Measurements from ENCODE around the gene COL25A1. TPM values are rescaled to one million over a fixed set of nuclear protein-coding genes. Genes with fewer than 3 reads are reported as not detected.

Gene COL25A1
- total RNA-seq, 1 donor = 6.9 TPM

- no peak for TF ChIP-seq CTCF (IDR thresholded peaks at IDR 0.05; ENCODE audit: insufficient read depth, low read depth, low read length)
- H3K4me3 ChIP-seq (ENCODE audit: low read depth, low read length) = no peak overlapping the region
- DNase-seq (ENCODE audit: low read depth) = no peak
Measured at GRCh38 chr4:108831291-108831690, 471.2 kb downstream of the COL25A1 start.

GRCh38 chr4:108830509-108831244 lies 471.8 kb downstream of the COL25A1 start:
- peak; percentile 74 for DNase-seq (ENCODE audit: low read depth)
- no peak for TF ChIP-seq CTCF (IDR thresholded peaks at IDR 0.05; ENCODE audit: insufficient read depth, low read depth, low read length)
- no peak overlapping the region for H3K4me3 ChIP-seq (ENCODE audit: low read depth, low read length)

- H3K4me3 ChIP-seq (ENCODE audit: low read depth, low read length) = no peak overlapping the region
- DNase-seq (ENCODE audit: low read depth) = no peak
- no peak for TF ChIP-seq CTCF (IDR thresholded peaks at IDR 0.05; ENCODE audit: insufficient read depth, low read depth, low read length)
Measured at GRCh38 chr4:108829966-108830492, 472.4 kb downstream of the COL25A1 start.

- no peak for DNase-seq (ENCODE audit: low read depth)
- TF ChIP-seq CTCF (IDR thresholded peaks at IDR 0.05; ENCODE audit: insufficient read depth, low read depth, low read length) = no peak
- H3K4me3 ChIP-seq (ENCODE audit: low read depth, low read length) = no peak overlapping the region
Measured at GRCh38 chr4:108828620-108829019, 473.8 kb downstream of the COL25A1 start.

GRCh38 chr4:108825737-108826136 lies 476.7 kb downstream of the COL25A1 start:
- H3K4me3 ChIP-seq (ENCODE audit: low read depth, low read length) = no peak overlapping the region
- no peak for DNase-seq (ENCODE audit: low read depth)
- no peak for TF ChIP-seq CTCF (IDR thresholded peaks at IDR 0.05; ENCODE audit: insufficient read depth, low read depth, low read length)

GRCh38 chr4:108821351-108821930 lies 481.0 kb downstream of the COL25A1 start:
- no peak overlapping the region for H3K4me3 ChIP-seq (ENCODE audit: low read depth, low read length)
- TF ChIP-seq CTCF (IDR thresholded peaks at IDR 0.05; ENCODE audit: insufficient read depth, low read depth, low read length) = no peak
- DNase-seq (ENCODE audit: low read depth) = no peak
